ENCODE results near the gene CFAP46. TPM values are rescaled to one million over a fixed set of nuclear protein-coding genes. Genes with fewer than 3 reads are reported as not detected.

CFAP46 gene
- total and polyA plus RNA-seq, 2 donors from 2014 or later, result 3.8 to 8.3 TPM

DNA sequence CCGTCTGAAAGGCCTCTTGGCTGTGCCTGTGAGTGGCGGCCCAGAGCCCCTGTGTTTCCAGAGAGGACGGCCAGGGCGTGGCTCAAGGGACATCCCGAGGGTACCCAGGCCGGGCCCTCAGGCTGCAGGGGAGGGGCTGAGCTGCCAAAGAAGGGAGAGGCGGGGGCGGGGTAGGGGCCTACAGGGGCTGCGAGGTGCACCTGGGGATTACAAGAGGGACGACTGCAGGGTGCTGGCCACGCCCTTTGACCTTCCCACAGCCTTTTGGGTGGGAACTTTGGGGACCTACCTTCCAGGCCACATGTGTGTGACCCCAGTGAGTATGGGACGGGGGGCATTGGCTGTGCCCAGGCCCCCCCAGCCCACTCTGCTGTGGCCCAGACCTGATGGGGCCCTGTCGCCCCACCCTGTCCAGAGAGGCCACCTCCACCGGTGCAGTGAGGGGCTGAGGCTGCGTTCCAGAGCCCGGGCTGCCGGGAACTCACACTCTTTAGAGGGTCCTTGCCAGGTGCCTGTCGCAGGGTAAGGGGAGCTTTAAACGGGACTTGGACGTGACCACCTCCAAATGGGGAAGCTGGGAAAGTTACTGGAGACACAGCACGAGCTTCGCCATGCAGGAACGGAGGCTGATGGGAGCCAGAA is 137.5 kb downstream of the CFAP46 start:
- Histone ChIP-seq H3K4me3 (ENCODE audit: low read length in 3 of 3) (no peak overlapping the region), H3K9ac (ENCODE audit: low read length in 3 of 3) (no peak overlapping the region), H3K27me3 (ENCODE audit: control insufficient read depth, insufficient read depth, low read length) (no peaks in the 10 kb centered on the region), H3K27ac (ENCODE audit: low read depth in 2 of 2, low read length in 2 of 2) (no peak overlapping the region), H3K36me3 (ENCODE audit: control insufficient read depth in 2 of 3, insufficient read depth in 3 of 3, low read length in 3 of 3) (no peaks in the 10 kb centered on the region), H3K9me3 (ENCODE audit: control insufficient read depth in 2 of 3, insufficient read depth in 1 of 3, low read length in 3 of 3) (peaks cover 0 to 6% (median 0%) of the 10 kb centered on the region in 3 donors), H3K4me1 (ENCODE audit: control insufficient read depth in 2 of 3, insufficient read depth in 2 of 3, low read depth in 1 of 3, low read length in 3 of 3) (no peaks in the 10 kb centered on the region)
- DNase-seq (peak in 2 of 5 donors; percentile 59 to 62), FAIRE-seq (no peak)
- intact Hi-C loops (cut with DNase I), result no loop called here
- TF ChIP-seq, protein P1, sequence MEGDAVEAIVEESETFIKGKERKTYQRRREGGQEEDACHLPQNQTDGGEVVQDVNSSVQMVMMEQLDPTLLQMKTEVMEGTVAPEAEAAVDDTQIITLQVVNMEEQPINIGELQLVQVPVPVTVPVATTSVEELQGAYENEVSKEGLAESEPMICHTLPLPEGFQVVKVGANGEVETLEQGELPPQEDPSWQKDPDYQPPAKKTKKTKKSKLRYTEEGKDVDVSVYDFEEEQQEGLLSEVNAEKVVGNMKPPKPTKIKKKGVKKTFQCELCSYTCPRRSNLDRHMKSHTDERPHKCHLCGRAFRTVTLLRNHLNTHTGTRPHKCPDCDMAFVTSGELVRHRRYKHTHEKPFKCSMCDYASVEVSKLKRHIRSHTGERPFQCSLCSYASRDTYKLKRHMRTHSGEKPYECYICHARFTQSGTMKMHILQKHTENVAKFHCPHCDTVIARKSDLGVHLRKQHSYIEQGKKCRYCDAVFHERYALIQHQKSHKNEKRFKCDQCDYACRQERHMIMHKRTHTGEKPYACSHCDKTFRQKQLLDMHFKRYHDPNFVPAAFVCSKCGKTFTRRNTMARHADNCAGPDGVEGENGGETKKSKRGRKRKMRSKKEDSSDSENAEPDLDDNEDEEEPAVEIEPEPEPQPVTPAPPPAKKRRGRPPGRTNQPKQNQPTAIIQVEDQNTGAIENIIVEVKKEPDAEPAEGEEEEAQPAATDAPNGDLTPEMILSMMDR (IDR thresholded peaks at IDR 0.05; ENCODE audit: borderline replicate concordance, extremely low read depth, insufficient read depth), result no peak

DNA sequence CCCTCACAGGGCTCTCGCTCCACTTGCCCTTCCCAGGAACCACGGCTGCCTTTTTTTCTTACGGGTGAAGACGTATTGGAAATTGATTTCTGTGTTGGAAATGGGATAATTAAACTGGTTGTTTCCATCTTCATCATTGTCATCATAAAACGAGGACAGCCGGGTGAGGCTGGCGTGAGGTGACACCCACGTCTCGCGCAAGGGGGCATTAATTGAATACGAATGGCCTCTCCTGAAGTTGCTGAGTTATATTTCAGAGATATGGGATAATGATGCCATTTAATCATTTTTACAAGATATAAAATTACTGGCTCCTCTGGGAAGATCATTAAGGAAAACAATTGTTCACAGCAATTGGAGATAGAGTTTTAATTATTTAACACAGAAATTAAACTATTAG is 138.1 kb downstream of the CFAP46 start:
- H3K36me3 ChIP-seq (ENCODE audit: control insufficient read depth in 2 of 3, insufficient read depth in 3 of 3, low read length in 3 of 3), result no peaks in the 10 kb centered on the region
- H3K9me3 ChIP-seq (ENCODE audit: control insufficient read depth in 2 of 3, insufficient read depth in 1 of 3, low read length in 3 of 3), result peaks cover 0 to 6% (median 0%) of the 10 kb centered on the region in 3 donors
- intact Hi-C loops (cut with DNase I), result no loop called here
- TF ChIP-seq, protein P1 (IDR thresholded peaks at IDR 0.05; ENCODE audit: borderline replicate concordance, extremely low read depth, insufficient read depth), result no peak
- DNase-seq (peak in 1 of 5 donors; percentile 25), FAIRE-seq (no peak)
- H3K9ac ChIP-seq (ENCODE audit: low read length in 3 of 3), result no peak overlapping the region
- H3K4me1 ChIP-seq (ENCODE audit: control insufficient read depth in 2 of 3, insufficient read depth in 2 of 3, low read depth in 1 of 3, low read length in 3 of 3), result no peaks in the 10 kb centered on the region
- H3K27ac ChIP-seq (ENCODE audit: low read depth in 2 of 2, low read length in 2 of 2), result no peak overlapping the region
- H3K27me3 ChIP-seq (ENCODE audit: control insufficient read depth, insufficient read depth, low read length), result no peaks in the 10 kb centered on the region
- no peak overlapping the region for H3K4me3 ChIP-seq (ENCODE audit: low read length in 3 of 3)

DNA sequence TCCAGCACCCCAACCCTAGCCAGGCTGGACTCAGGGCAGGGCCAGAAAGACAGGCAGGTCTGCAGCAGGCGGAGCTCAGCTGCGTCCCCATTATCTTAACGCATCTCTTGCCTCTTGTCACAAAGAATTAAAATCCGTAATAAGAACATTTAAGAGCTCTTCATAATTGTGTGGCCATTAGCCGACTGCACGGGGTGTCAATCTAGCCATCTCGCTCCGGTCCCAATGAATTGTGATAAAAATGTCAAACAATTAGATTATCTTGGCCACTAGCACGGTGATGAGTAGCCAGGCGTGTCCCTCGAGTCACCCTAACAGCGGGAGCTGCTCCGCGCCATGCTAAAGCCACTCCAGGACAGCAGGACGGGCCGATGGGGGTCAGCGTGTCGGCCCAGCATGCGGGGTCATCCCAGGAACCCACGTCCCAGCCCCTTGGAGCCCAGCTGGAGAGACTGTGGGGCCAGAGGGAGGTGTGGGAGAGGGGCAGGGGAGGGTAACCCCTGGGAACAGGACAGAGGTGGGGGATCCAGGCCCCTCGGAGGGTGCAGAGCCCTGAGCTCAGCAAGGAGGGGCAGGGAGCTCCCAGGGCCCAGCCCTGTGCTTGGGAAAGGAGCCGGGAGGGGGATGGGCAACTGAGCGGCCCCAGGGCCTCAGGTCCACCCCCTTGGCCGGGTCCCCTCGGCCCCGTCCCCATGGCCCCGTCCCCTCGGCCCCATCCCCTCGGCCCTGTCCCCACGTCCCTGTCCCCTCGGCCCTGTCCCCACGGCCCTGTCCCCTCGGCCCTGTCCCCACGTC is 138.8 kb downstream of the CFAP46 start:
- DNase-seq, result peak in 2 of 5 donors; percentile 43 to 66

More for the DNA sequence above, 138.8 kb downstream of the CFAP46 start:
- no peaks in the 10 kb centered on the region for H3K27me3 ChIP-seq (ENCODE audit: control insufficient read depth, insufficient read depth, low read length)
- H3K36me3 ChIP-seq (ENCODE audit: control insufficient read depth in 2 of 3, insufficient read depth in 3 of 3, low read length in 3 of 3), result no peaks in the 10 kb centered on the region
- intact Hi-C loops (cut with DNase I), result no loop called here
- H3K9me3 ChIP-seq (ENCODE audit: control insufficient read depth in 2 of 3, insufficient read depth in 1 of 3, low read length in 3 of 3), result peaks cover 0 to 6% (median 0%) of the 10 kb centered on the region in 3 donors
- no peak overlapping the region for H3K27ac ChIP-seq (ENCODE audit: low read depth in 2 of 2, low read length in 2 of 2)
- FAIRE-seq, result no peak
- no peaks in the 10 kb centered on the region for H3K4me1 ChIP-seq (ENCODE audit: control insufficient read depth in 2 of 3, insufficient read depth in 2 of 3, low read depth in 1 of 3, low read length in 3 of 3)
- H3K4me3 ChIP-seq (ENCODE audit: low read length in 3 of 3), result no peak overlapping the region
- no peak overlapping the region for H3K9ac ChIP-seq (ENCODE audit: low read length in 3 of 3)
- TF ChIP-seq, protein P1 (IDR thresholded peaks at IDR 0.05; ENCODE audit: borderline replicate concordance, extremely low read depth, insufficient read depth), result no peak
